ENCODE measurements around the gene VLDLR.

VLDLR gene

DNA sequence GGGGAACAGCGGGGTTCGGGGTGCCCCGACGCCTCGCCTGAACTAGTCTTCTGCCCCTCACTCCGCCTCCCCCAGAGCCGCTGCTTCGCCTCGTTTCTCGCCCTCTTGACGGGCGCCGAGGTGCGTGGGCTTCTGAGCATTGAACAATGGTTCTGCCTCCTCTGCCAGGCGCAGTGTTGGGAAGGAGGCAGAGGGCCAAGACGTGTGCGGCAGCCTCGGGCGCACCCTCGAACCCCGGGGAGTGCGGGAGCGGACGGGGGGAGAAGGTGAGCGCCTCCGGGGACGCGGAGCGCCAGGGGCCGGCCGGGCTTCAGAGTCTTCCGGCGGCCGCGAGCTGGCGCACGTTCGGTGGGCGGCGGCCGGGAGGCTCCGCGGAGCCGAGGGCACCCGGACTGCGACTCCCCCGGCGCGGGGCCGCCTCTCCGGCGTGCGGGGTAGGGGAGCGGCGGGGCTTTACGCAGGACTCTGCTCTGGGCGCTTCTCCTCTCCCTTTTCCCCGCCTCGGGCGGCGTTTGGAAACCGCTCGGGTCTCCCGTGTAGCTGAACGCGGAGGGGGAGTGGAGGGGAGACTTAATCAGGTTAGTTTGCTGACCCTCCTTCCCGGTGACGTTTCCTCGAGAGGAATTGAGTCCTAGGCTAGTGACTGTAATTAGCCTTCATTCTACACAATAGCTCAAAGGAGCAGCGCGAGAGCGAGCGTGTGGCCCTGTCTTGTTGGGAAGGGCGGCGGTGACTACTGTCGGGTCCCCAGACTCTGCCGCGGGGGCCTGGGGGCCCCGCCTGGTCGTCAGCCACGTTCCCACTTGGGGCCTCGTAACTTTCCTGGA is 1.1 kb downstream of the VLDLR start:
- no peak for DNase-seq

DNA sequence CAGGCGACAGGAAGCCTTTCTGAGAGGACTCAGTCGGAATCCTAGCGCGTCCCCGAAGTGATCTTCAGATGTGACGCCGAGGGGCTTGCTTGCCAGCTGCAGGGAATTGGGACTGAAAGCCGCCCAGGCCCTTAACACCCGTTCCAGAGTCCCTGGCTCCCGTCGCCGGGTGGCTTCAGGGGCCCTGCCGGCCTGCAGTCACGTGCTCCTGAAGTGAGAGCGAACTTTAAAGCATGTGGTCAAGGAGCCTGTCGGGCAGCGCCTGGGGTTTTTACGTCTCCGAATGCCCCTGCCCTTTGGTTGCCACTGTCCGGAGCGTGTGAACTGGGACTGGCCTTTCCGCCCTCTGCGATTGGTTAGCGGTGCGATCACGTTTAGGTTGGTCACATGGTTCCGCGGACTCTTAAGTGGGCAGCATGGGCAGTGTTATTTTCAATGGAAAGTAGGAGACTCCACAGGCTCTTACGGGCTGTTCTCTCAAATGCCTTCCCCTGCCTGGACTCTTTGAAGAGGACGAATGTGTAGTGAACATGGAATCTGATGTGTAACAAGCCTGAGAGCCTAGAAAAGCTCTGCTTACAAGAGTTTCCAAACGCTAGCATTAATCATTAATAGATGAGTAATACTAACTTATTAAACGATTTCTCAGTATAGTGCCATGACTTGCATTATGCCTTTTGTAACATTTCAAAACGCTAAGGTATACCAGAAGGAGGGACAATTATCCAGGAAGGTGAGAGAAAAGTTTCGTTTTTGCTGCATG is 1.9 kb downstream of the VLDLR start:
- peak; percentile 91 for DNase-seq

DNA sequence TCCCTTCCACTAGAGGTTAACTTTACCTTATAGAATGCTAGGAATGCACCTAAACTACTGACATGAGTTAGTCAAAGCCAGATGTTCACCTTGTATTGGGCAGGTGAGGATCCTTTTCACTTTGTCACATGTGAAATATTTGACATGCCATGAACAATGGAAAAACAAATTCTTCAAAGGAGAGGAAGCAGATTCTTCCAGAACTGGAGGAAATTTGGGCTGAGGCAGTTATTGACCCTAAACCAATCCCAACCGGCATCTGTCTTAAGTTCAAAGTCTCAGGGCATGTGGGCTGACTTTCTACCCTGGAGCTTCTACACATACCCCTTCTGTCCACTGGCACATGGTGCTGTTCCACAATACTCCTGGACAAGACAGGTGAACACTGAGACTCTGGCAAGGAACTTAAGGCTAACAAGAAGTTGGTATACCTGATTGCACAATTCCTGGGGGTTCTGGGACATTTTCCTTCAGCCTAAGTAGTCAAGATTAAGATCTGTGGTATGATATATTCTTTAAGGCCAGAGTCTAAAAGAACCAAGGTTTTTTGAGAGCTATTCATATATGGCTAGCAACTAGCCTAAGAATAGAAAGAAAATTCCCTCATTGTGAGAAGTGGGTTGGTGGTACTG is 2.6 kb downstream of the VLDLR start:
- no peak for DNase-seq

DNA sequence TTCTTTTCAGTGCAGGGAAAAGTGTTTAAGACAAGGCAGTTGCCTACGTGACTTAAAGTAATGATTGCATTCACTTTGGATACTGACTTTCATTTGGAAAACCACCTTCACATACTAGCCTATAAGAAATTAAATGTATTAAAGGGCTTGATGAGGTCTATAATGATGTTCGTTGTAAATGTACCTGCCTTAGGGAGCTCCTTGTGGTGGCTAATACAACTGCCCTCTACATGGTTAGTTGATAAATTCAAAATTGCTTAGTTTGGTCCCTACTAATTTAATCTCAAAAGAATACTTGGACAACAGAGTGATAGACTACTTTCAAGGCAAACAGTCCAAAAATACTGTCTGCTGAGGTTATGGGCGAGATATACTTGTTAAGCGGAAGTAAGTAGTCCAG is 3.8 kb downstream of the VLDLR start:
- no peak for DNase-seq

DNA sequence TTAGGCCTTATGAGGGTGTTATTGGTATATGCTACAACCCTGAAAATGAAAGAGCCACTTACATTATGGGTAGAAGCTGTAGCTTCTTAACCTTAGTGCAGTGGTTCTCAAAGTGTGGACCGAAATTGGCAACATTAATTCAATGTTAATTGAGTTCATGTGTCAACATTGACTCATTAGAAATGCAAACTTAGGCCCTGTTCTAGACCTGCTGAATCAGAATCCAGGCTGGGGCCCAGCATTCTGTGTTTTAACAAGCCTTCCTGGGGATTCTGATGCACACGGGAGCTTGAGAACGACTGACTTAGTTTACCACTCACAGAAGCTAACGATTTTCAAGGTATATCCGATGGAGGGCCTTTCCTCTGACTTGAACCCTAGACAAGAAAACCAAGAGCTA is 7.3 kb downstream of the VLDLR start:
- no peak for DNase-seq

DNA sequence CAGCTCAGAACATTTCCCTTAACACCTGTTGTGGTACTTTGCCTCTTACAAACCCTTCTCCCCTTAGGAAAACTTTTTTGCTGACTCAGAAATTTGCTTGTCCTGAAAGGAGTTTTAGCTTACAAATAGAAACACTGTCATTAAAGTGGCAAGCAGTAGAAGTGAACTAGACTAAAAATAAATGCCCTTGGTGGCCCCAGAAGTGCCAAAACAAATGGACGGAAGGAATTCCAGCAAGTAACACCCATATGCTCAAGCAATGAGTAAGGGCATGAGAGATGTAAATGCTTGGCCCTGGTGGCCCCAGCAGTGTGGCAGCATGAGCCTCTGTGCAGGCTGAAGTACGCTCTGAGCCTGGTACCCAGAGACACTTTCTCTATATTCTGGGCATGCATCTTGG is 8.6 kb downstream of the VLDLR start:
- no peak for DNase-seq

DNA sequence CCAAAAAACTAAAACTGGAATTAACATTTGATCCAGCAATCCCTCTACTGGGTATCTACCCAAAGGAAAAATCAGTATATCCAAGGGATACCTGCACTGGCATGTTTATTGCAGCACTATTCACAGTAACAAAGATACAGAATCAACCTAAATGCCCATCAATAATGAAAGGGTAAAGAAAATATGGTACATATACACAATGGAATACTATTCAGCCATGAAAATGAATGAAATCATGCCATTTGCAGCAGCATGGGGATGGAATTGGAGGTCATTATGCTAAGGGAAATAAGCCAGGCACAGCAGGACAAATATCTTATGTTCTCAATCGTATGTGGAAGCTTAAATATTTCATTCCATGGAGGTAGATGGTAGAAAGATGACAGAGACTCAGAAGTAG is 9.7 kb downstream of the VLDLR start:
- no peak for DNase-seq

DNA sequence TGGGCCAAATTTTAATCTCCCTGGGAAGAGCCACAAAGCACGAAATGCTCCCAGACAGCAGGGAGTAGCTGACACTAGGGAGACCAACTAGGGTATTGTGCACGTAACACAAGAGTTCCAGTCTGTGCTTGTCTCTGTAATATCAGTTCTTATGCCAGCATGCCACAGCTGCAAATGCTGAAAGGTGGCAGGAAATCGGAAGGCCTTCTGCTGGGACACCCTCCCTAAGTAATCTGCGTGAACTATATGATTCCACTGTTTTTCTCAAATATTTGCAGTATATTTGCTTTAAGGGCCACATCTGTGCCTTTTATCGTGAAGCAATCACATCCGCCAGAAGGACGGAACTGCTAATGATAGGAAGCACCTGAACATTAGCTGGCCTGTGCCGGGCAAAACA is 12.6 kb downstream of the VLDLR start:
- DNase-seq, result no peak

DNA sequence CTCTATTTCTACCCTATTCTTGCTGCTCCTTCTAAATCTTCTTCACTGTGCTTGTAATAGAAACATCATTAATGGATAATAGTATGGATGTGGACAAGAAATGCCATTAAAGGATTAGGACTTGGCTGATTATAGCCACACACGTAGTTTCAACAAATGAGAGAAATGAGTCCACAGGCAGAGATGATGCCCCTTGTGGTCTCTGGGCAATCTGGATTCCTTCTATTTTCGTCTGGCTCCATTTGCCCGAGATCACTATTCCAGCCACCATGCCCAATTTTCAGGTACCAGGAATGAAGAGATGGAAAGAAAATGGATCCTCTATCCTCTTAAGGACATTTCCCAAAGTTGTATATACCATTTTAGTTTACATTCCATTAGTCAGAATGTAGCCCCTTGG is 13.2 kb downstream of the VLDLR start:
- DNase-seq, result no peak

DNA sequence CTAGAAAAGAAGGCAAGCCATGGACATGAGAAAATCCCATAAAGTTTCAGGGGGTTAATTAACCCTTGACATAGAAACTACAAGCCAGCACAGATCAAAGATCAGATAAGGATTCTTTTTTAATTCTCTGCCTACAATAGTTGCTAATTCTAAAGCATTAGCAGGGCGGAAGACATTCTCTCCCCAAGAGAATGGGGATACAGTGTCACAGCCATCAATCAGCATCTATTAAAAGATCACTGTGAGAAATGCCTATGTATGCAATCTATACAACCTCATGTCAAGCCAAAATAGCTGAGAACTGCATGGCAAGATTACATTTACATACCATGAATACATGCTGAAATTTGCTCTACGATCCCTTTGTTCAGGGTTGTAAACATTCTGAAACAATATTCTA is 14.3 kb downstream of the VLDLR start:
- no peak for DNase-seq

DNA sequence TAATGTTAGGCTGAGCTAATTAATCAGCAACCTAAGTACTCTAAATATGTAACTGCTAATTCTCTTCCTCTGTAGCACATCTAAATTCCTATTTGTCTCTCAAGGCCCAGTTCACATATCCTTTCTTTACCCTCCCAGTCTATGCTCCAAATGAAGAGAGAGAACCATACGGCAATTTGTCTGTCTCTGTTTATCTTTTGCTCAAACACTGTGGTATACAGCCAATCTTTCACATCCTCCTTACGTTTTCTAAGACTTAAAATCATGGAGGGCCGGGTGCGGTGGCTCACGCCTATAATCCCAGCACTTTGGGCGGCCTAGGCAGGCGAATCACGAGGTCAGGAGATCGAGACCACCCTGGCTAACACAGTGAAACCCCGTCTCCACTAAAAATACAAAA is 15.8 kb downstream of the VLDLR start:
- no peak for DNase-seq

DNA sequence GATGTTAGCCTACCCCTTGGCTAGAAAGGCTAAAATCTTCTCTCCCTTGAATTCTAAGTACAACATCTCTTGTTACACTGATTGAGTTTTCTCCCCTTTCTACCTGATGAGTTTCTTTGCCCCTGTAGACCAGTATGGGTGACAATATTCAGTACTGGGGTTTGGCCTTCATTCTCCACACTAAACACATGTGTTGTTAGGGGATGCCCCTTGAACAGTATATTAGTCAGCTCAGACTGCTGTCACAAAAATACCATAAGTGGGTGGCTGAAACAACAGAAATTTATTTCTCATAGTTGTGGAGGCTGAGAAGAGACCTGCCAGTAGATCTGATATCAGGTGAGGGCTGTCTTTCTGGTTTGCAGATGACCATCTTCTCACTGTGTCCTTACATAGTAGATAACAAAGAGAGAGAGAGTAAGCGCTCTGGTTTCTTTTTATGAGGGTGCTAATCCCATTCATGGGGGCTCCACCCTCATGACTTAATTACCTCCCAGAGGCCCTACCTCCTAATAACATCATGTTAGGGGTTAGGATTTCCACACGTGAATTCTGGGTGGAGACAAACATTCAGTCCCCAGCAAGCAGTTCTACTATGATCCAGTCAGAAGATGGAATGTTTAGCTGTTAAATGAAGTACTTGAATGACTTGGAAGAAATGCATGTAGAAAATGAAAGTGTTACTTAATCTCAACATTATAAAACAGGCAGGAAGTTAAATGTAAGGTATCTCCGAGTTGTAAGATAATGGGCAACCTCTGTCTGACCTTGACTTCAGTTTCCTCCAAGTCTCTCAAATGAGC is 17.5 kb downstream of the VLDLR start:
- DNase-seq, result no peak

DNA sequence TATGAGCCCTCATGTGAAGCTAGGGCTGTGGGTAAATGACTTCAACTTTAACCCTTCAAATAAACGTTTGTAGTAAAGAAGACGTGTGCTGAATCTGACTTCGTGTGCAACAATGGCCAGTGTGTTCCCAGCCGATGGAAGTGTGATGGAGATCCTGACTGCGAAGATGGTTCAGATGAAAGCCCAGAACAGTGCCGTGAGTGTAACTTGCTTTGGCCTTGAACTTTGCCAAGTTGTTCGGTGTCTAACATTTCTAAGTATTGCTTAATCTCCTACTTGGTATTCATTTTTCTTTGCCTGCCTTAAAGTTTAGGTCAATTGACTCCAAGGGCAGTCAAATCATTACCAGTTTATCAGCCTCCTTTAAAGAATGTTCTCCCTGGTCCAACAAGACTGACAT is 18.2 kb downstream of the VLDLR start:
- DNase-seq, result no peak

DNA sequence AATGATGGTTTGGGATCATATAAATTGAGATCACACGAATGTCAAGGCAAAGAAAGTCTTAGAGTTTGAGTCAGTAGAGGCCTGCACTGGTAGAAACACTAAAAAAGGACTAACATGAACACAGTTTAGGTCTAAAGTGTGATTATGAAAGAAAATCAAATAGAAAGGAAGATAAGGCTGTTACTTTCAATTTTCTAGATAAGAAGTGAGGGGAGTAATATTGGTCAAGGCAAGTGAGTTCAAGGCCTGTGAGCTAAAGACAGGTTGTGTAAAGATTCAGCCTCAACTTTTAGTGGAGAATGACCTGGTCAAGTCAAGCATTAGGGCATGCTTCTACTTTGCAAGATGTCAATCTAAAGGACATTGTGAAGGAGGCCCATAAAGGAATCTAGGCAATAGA is 19.0 kb downstream of the VLDLR start:
- no peak for DNase-seq

DNA sequence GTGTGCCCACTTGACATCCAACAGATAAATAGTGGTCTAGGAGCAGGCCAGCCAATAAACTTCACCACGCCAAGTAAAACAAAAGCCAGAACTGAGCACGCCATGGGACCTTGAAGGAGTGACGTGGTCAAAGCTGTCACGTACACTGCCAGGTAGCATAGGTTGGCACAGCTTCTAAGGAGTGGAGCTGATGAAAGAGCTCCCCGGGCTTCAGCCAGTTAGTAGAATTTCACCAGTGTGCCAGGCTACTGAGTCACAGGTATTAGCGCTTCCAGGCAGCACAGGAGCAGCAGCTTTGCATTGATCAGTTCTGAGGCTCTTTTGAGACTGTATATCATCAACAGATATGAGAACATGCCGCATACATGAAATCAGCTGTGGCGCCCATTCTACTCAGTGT is 19.4 kb downstream of the VLDLR start:
- no peak for DNase-seq

DNA sequence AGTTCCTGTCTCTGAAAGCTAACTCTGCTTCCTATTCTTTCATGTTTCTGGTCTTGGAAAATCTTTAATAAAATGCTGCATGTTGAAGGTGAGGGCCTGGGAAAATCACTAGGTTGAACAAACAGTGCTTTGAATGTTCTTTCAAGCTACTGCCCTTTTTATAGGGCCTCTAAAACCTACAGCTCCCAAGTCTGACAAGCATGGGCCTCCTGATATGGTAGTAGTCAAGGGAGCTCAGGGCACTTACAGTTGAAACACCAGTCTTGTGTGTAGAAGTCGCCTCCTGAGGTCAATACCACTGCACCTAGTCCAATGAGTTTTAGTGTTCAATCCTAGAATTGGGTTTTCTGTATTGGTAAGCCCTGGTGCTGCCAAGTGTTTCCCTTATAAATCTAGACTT is 20.5 kb downstream of the VLDLR start:
- DNase-seq, result no peak

DNA sequence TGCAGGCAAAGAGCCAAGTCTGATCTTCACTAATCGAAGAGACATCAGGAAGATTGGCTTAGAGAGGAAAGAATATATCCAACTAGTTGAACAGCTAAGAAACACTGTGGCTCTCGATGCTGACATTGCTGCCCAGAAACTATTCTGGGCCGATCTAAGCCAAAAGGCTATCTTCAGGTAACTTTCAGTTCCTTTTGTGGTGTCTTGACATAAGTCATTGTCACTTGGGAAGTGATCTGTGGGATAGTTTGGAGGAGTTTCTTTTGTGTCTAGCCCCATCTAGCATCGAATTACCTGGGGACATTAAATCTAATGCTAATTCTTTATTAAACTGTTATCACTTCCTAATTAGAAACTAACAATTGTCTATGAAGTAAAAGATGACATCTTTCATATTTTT is 24.0 kb downstream of the VLDLR start:
- no peak for DNase-seq

DNA sequence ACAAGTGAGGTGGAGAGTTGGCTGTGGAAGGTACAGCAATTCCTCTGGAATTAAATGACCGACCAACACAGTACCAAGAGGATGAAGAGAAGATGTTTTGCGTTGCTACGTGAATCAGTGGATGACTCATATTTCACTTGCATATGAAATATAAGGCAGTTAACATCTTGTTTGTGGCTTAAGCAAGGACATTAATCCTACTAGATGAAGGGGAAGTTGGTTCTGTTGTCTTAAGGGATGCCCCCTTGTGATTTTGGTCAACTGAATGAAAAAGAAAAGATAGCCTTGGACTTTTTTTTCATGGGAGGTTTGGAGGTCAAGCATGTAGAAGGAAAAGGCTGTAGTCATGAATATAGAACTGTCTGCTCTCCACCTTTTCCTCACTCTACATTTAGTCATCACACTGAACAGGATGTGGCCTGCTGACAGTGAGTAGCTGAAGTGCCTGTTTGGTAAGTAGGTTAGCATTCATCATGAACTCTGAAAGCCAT is 33.9 kb downstream of the VLDLR start:
- DNase-seq, result peak; percentile 72

DNA sequence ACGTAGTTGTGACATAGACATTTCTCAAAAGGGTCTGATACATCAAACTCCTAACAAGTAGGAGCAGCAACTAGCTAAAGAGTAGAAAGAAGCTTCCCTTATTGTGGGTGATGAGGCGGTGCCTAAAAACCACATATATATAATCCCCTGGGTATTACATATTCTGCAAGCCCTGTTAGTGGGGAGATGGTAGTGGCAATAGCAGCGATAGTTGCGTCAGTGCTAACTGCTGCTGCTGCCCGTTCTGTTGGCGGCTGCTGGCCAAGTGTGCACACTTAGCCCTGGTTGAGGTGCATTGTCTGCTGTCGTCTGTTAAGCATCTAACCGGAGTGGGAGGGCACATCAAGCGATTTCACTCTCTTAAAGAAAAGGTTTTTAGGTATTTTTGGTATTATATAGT is 35.8 kb downstream of the VLDLR start:
- DNase-seq, result no peak

DNA sequence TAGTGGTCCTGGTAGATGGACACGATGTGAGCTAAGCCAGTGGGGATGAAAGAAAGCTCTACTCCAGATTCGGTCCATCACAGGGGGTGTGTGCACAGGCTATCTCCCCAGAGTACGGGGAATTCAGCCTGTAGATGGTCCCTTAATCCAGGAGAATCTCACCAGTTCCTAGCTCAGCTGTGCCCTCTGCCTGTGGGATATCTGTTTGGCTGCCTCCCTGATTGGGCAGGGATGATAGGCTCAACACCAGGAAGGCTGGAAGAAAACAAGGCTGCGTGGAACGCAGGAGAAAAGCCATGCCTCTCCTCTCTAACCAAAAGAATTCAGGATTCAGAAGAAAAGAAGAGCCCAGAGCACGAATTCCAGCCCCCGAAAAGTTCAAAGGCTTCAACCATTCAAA is 40.9 kb downstream of the VLDLR start:
- no peak for DNase-seq

DNA sequence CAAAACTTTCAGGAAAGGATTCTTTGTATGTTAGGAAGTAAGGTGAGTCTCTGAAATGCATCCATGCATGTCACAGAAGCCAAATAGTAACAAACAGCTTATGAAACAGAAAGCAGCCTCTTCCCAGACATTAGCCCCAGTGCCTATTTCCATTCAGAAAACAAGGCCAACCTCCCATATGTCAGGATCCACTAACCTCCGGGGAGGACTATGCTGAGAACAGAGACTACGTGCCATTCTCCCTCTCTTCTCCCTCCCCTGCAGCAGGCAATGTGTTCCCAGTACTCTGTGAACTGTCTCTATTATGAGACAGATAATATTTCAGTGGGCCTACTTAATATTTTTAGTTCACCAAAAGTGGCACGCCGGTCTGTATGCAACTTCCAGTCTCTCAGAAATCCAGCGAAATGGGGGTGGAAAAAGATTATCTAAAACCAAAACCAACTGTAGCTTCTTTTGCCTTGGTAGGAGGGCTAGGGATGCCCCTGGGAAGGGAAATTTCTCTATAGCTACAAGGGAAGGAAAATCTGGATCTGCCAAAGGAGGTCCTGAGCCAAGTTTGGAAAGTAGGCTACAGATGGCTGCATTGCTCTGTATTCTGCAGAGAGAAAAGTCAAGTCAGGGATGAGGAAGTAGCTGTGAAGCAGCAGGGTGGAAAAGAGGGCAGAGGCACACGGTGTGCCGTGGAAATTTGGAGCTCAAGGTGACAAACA is 42.0 kb downstream of the VLDLR start:
- no peak for DNase-seq

All from kidney glomerular epithelial cell (primary cell).